BLaER1 (cell line): Measurements from ENCODE around the gene SREBF2.

ENCODE experiments used
- H3K27ac ChIP-seq: shearing (Covaris generic); formaldehyde crosslinking; 2 replicates; pipeline ENCODE4 v1.8.1; 2022
- H3K27me3 ChIP-seq: shearing (Covaris generic); formaldehyde crosslinking; 2 replicates; pipeline ENCODE4 v1.8.1; 2022
- H3K36me3 ChIP-seq: shearing (Covaris generic); formaldehyde crosslinking; 2 replicates; pipeline ENCODE4 v1.8.1; 2022
- H3K4me1 ChIP-seq: shearing (Covaris generic); formaldehyde crosslinking; 2 replicates; pipeline ENCODE4 v1.8.1; 2022
- H3K4me2 ChIP-seq: shearing (Covaris generic); formaldehyde crosslinking; 2 replicates; pipeline ENCODE4 v1.8.1; 2022
- H3K4me3 ChIP-seq: shearing (Covaris generic); formaldehyde crosslinking; 2 replicates; pipeline ENCODE4 v1.8.1; 2022
- H3K9ac ChIP-seq: shearing (Covaris generic); formaldehyde crosslinking; 2 replicates; pipeline ENCODE4 v1.8.1; 2022
- H3K9me3 ChIP-seq: shearing (Covaris generic); formaldehyde crosslinking; 2 replicates; pipeline ENCODE4 v1.8.1; 2022
- H4K20me1 ChIP-seq: shearing (Covaris generic); formaldehyde crosslinking; 2 replicates; pipeline ENCODE4 v1.8.1; 2022
- Cebpa-rat ChIP-seq: shearing (Covaris generic); IDR thresholded peaks from 2 replicates; pipeline ENCODE4 v1.8.1; 2022

Gene SREBF2

GRCh38 chr22:41819257-41819656 is 13.6 kb upstream of the SREBF2 start:
- H3K36me3 ChIP-seq = peaks cover 70% of the 10 kb centered on the region
- peaks cover 11% of the 10 kb centered on the region; the same call in 1 of the 2 replicates for H4K20me1 ChIP-seq
- H3K27me3 ChIP-seq = no peaks in the 10 kb centered on the region
- no peak overlapping the region for H3K4me2 ChIP-seq
- H3K9me3 ChIP-seq = no peaks in the 10 kb centered on the region
- H3K4me3 ChIP-seq = no peak overlapping the region
- H3K4me1 ChIP-seq = peaks cover 29% of the 10 kb centered on the region
- no peak for TF ChIP-seq Cebpa-rat
- H3K27ac ChIP-seq = no peak overlapping the region
- H3K9ac ChIP-seq = 0 out of 2 replicates have a peak overlapping the region, but pooled peaks have one; percentile 28

DNA sequence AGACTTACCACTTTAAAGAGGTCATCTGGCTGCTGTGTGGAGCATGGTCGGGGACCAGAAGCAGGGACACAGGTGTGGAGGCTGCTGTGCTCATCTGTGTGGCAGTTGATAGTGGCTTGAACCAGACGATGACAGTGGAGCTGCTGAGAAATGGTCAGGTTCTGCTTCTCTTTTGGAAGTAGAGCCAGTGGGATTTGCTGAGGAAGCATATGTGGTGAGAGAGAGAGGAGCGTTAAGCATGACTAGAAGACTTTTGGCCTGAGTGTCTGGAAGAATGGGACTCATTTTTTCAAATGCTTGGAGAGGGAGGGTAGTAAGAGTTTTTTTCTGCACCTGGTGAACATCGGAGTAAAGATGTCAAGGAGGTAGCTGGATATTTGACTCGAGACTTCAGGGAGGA is 12.5 kb upstream of the SREBF2 start:
- H3K27me3 ChIP-seq = no peaks in the 10 kb centered on the region
- peak overlapping the region; percentile 16; the same call in 1 of the 2 replicates for H3K9ac ChIP-seq
- no peak for TF ChIP-seq Cebpa-rat
- H3K4me2 ChIP-seq = peak overlapping the region; percentile 36; the same call in 1 of the 2 replicates
- peaks cover 11% of the 10 kb centered on the region; the same call in 1 of the 2 replicates for H4K20me1 ChIP-seq
- H3K27ac ChIP-seq = no peak overlapping the region
- peaks cover 61% of the 10 kb centered on the region for H3K36me3 ChIP-seq
- H3K9me3 ChIP-seq = no peaks in the 10 kb centered on the region
- H3K4me3 ChIP-seq = no peak overlapping the region
- peaks cover 41% of the 10 kb centered on the region for H3K4me1 ChIP-seq

- H3K36me3 ChIP-seq = peaks cover 61% of the 10 kb centered on the region
- peak overlapping the region; percentile 35; the same call in 1 of the 2 replicates for H3K27ac ChIP-seq
- H4K20me1 ChIP-seq = peaks cover 11% of the 10 kb centered on the region; the same call in 1 of the 2 replicates
- peak overlapping the region; percentile 26; the same call in 1 of the 2 replicates for H3K4me2 ChIP-seq
- no peak overlapping the region for H3K9ac ChIP-seq
- H3K4me1 ChIP-seq = peaks cover 42% of the 10 kb centered on the region
- no peak overlapping the region for H3K4me3 ChIP-seq
- no peaks in the 10 kb centered on the region for H3K27me3 ChIP-seq
- TF ChIP-seq Cebpa-rat = no peak
- no peaks in the 10 kb centered on the region for H3K9me3 ChIP-seq
Observed at GRCh38 chr22:41821471-41822316, 11.2 kb upstream of the SREBF2 start.

GRCh38 chr22:41822317-41823057 is 10.4 kb upstream of the SREBF2 start:
- Histone ChIP-seq H3K4me2 (no peak overlapping the region), H3K36me3 (peaks cover 59% of the 10 kb centered on the region), H4K20me1 (peaks cover 11% of the 10 kb centered on the region; the same call in 1 of the 2 replicates), H3K9me3 (no peaks in the 10 kb centered on the region), H3K9ac (no peak overlapping the region), H3K27me3 (no peaks in the 10 kb centered on the region), H3K4me1 (peaks cover 42% of the 10 kb centered on the region), H3K4me3 (no peak overlapping the region), H3K27ac (no peak overlapping the region)
- TF ChIP-seq Cebpa-rat = no peak

DNA sequence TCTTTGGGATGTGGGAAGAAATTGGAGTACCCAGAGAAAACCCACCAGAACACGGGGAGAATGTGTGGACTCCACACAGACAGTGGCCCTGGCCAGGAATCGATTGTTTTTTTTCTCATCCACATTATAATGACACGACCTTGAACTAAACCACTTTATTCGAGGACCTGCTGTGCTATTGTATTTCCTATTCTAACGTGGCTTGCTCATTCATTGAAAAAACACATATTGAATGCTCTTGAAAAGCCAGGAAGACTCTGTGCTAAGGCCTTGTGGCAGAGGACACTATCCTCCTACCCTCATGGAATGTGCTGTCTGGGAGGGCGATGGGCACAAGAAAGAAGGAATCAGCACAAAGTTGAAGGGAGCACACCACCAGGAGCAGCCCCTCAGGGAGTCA is 9.1 kb upstream of the SREBF2 start:
- Histone ChIP-seq H3K4me1 (peaks cover 42% of the 10 kb centered on the region), H3K9me3 (no peaks in the 10 kb centered on the region), H3K4me2 (no peak overlapping the region), H3K27ac (0 out of 2 replicates have a peak overlapping the region, but pooled peaks have one; percentile 5), H3K4me3 (no peak overlapping the region), H3K27me3 (no peaks in the 10 kb centered on the region), H3K36me3 (peaks cover 57% of the 10 kb centered on the region), H3K9ac (no peak overlapping the region), H4K20me1 (peaks cover 11% of the 10 kb centered on the region; the same call in 1 of the 2 replicates)
- TF ChIP-seq Cebpa-rat = no peak

- Histone ChIP-seq H3K4me3 (no peak overlapping the region), H3K27ac (peak overlapping the region; percentile 60), H3K4me2 (no peak overlapping the region), H3K9ac (no peak overlapping the region), H4K20me1 (peaks cover 11% of the 10 kb centered on the region; the same call in 1 of the 2 replicates), H3K9me3 (no peaks in the 10 kb centered on the region), H3K27me3 (no peaks in the 10 kb centered on the region), H3K36me3 (peaks cover 48% of the 10 kb centered on the region), H3K4me1 (peaks cover 53% of the 10 kb centered on the region)
- TF ChIP-seq Cebpa-rat = no peak
Observed at GRCh38 chr22:41825376-41825775, 7.5 kb upstream of the SREBF2 start.

DNA sequence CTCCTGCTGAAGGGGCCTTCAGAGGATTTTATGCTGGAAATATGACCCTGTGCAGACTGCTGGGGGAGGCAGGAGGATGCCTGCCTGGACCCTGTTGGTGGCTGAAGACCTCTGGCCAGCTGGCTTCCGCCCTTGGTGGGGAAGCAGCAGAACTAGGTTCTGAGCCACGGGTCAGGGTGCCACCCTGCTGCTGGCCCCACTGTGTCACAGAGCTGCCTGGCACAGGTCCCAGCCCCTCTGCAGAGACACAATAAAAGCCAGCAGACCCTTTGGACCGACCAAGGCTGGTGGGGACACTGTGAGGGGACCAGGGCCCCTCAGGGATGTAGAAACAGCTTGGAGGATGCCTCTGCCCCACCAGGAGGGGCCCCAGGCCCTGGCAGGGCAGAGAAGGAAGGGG is 6.9 kb upstream of the SREBF2 start:
- no peak overlapping the region for H3K4me2 ChIP-seq
- no peaks in the 10 kb centered on the region for H3K9me3 ChIP-seq
- TF ChIP-seq Cebpa-rat = no peak
- peaks cover 11% of the 10 kb centered on the region; the same call in 1 of the 2 replicates for H4K20me1 ChIP-seq
- H3K27me3 ChIP-seq = no peaks in the 10 kb centered on the region
- H3K9ac ChIP-seq = 0 out of 2 replicates have a peak overlapping the region, but pooled peaks have one; percentile 19
- peaks cover 53% of the 10 kb centered on the region for H3K4me1 ChIP-seq
- H3K36me3 ChIP-seq = peaks cover 48% of the 10 kb centered on the region
- H3K27ac ChIP-seq = peak overlapping the region; percentile 60; the same call in 1 of the 2 replicates
- H3K4me3 ChIP-seq = no peak overlapping the region

GRCh38 chr22:41826430-41827383 is 6.2 kb upstream of the SREBF2 start:
- 0 out of 2 replicates have a peak overlapping the region, but pooled peaks have one; percentile 19 for H3K9ac ChIP-seq
- H3K27me3 ChIP-seq = no peaks in the 10 kb centered on the region
- peaks cover 54% of the 10 kb centered on the region for H3K4me1 ChIP-seq
- no peak overlapping the region for H3K4me2 ChIP-seq
- H3K9me3 ChIP-seq = no peaks in the 10 kb centered on the region
- no peak for TF ChIP-seq Cebpa-rat
- H3K4me3 ChIP-seq = no peak overlapping the region
- 0 out of 2 replicates have a peak overlapping the region, but pooled peaks have one; percentile 60 for H3K27ac ChIP-seq
- H4K20me1 ChIP-seq = peaks cover 9% of the 10 kb centered on the region; the same call in 1 of the 2 replicates
- H3K36me3 ChIP-seq = peaks cover 47% of the 10 kb centered on the region

DNA sequence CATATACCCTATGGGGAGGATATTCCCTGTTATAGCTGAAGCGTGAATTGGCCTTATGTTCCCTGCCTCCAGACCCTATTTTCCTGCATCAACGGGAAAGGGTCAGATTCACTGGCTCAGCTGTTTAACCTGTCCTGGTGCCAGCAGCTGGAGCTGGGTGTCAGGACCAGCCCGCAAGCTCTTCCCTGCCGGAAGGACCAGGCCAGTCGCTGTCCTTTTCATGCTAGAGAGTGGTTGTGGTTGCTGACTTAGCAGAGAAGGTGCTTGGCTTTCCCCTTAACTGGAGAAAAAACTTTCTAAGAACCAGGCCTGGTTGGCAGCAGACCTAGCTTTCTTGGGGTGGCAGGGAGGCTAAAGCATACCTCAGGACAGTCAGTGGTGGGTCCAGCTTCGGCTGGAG is 5.2 kb upstream of the SREBF2 start:
- no peak overlapping the region for H3K9ac ChIP-seq
- 0 out of 2 replicates have a peak overlapping the region, but pooled peaks have one; percentile 11 for H3K27ac ChIP-seq
- peaks cover 44% of the 10 kb centered on the region for H3K36me3 ChIP-seq
- peaks cover 50% of the 10 kb centered on the region for H3K4me1 ChIP-seq
- H3K4me2 ChIP-seq = no peak overlapping the region
- no peaks in the 10 kb centered on the region for H3K9me3 ChIP-seq
- no peak overlapping the region for H3K4me3 ChIP-seq
- no peaks in the 10 kb centered on the region for H3K27me3 ChIP-seq
- TF ChIP-seq Cebpa-rat = no peak
- H4K20me1 ChIP-seq = no peaks in the 10 kb centered on the region
